Prostate gland (tissue), 2 donors: ENCODE measurements around the gene CAV1.

Experiments
- POLR2A ChIP-seq: fragments of 450-650 bp; IDR thresholded peaks from one replicate; pipeline ENCODE4 v1.6.1; 2016; ENCODE audit warnings: antibody characterized with exemption, mild to moderate bottlenecking
- POLR2AphosphoS5 ChIP-seq: sonication (generic); formaldehyde crosslinking; IDR thresholded peaks from one replicate; pipeline ENCODE4 v1.6.1; 2017; ENCODE audit warnings: antibody characterized with exemption
- TF ChIP-seq, protein P1 (sequence below), 4 experiments: fragments of 200-600 bp in 2 of 4; fragments of 450-650 bp in 2 of 4; sonication (generic) in 2 of 4; IDR thresholded peaks; 1 replicate in 3 of 4; 2 replicates in 1 of 4; pipeline ENCODE4 v1.5.1; 2016 to 2019; ENCODE audit warnings: antibody characterized with exemption in 4 of 4, mild to moderate bottlenecking in 2 of 4, moderate library complexity in 2 of 4

DNA sequence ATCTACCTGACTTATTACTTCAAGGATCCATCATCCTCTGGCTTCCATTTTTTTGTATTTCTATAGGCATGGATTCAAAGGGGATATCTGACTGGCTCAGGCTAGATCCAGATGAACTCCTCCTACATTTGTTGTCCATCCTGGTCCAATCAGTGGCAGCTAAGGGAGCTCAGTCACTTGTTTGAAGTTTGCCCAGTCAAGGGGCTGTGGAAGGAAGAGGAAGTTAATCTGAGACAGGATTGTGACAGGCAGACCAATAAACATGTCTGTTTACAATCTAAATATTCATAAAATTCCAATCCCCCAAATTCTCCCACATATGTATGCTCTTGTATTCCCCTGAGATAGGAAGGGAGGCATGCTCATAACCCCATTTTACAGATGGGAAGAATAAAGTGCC is 48.7 kb downstream of the CAV1 start:
- TF ChIP-seq, protein P1, sequence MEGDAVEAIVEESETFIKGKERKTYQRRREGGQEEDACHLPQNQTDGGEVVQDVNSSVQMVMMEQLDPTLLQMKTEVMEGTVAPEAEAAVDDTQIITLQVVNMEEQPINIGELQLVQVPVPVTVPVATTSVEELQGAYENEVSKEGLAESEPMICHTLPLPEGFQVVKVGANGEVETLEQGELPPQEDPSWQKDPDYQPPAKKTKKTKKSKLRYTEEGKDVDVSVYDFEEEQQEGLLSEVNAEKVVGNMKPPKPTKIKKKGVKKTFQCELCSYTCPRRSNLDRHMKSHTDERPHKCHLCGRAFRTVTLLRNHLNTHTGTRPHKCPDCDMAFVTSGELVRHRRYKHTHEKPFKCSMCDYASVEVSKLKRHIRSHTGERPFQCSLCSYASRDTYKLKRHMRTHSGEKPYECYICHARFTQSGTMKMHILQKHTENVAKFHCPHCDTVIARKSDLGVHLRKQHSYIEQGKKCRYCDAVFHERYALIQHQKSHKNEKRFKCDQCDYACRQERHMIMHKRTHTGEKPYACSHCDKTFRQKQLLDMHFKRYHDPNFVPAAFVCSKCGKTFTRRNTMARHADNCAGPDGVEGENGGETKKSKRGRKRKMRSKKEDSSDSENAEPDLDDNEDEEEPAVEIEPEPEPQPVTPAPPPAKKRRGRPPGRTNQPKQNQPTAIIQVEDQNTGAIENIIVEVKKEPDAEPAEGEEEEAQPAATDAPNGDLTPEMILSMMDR (IDR thresholded peaks at IDR 0.05) = no peak
- TF ChIP-seq POLR2A (no peak), POLR2AphosphoS5 (no peak)
